ENCODE results near the gene KIAA1755. TPM values are rescaled to one million over a fixed set of nuclear protein-coding genes. Genes with fewer than 3 reads are reported as not detected.
A peak's percentile ranks its signal among the peaks of the same experiment; 100 is the strongest.

Gene KIAA1755
- polyA plus RNA-seq, 1 of the 3 experiments (the other 2 are of a cell fraction), result 0.54 TPM

- no peaks in the 10 kb centered on the region for H3K9me2 ChIP-seq
- no peaks in the 10 kb centered on the region for H3K36me3 ChIP-seq (replicated peaks in 1 of 2; ENCODE audit: control insufficient read depth in 1 of 2, insufficient read depth in 2 of 2, low read length in 1 of 2)
- TF ChIP-seq ELF1 (IDR thresholded peaks at IDR 0.05), result no peak
- no peak for TF ChIP-seq TAF1 (IDR thresholded peaks at IDR 0.05; ENCODE audit: borderline replicate concordance, low read depth, low read length)
- no peak for TF ChIP-seq EP300 (IDR thresholded peaks at IDR 0.05; ENCODE audit: borderline replicate concordance in 1 of 2, low read depth in 1 of 2, low read length in 1 of 2)
- TF ChIP-seq CTCF (IDR thresholded peaks at IDR 0.05), result peak; percentile 53
- peak; percentile 30; the same call in 1 of the 2 replicates for TF ChIP-seq SMC3 (IDR thresholded peaks at IDR 0.05; ENCODE audit: low read depth, low read length)
- peak; percentile 37 for TF ChIP-seq RAD21 (IDR thresholded peaks at IDR 0.05; ENCODE audit: low read length)
- H3K4me1 ChIP-seq (ENCODE audit: control insufficient read depth in 1 of 2, insufficient read depth in 2 of 2, low read depth in 1 of 2, low read length in 1 of 2), result peaks cover 0 to 4% of the 10 kb centered on the region in 2 experiments; a peak in 1 of 4 replicates
- H3K4me2 ChIP-seq, result no peak overlapping the region
- H3K9me3 ChIP-seq, result no peaks in the 10 kb centered on the region
- peak; percentile 33 for DNase-seq
- ChIA-PET CTCF (interaction anchor here (0.6 to 3.2 kb wide), 7 partner anchors 11 to 1213 kb away, joined by 3 to 11 read pairs (median 4); no protein-coding TSS in a partner anchor), POLR2A (no interaction called here)
- no peaks in the 10 kb centered on the region for H3K27me3 ChIP-seq (ENCODE audit: insufficient read depth)
- no peak overlapping the region for H2AFZ ChIP-seq (ENCODE audit: low read depth)
- WGBS (ENCODE audit: low lambda C conversion rate), result 50% methylated on average over 7 of the region's 8 CpGs
- no peaks in the 10 kb centered on the region for H4K20me1 ChIP-seq (ENCODE audit: insufficient read depth)
- H3F3A ChIP-seq (replicated peaks; ENCODE audit: insufficient read depth), result peaks cover 4% of the 10 kb centered on the region
- no peak overlapping the region for H3K9ac ChIP-seq
- H3K27ac ChIP-seq (ENCODE audit: low read depth in 2 of 2, low read length in 1 of 2), result no peak overlapping the region
- H3K4me3 ChIP-seq (ENCODE audit: low read depth in 2 of 2, low read length in 1 of 2), result no peak overlapping the region
- H3K79me2 ChIP-seq (ENCODE audit: insufficient read depth), result no peaks in the 10 kb centered on the region
Measured at GRCh38 chr20:38304845-38305447, 44.4 kb upstream of the KIAA1755 start.

- ChIA-PET POLR2A (no interaction called here), CTCF (interaction anchor here (1.6 to 1.7 kb wide), 2 partner anchors 10 to 33 kb away, joined by 4 read pairs; no protein-coding TSS in a partner anchor)
- H3K9ac ChIP-seq, result no peak within 1 kb of the TSS
- DNase-seq, result no peak
- H3F3A ChIP-seq (replicated peaks; ENCODE audit: insufficient read depth), result peaks cover 4% of the 10 kb centered on the region
- H3K4me2 ChIP-seq, result no peak within 1 kb of the TSS
- no peaks in the 10 kb centered on the region for H3K9me3 ChIP-seq
- no peaks in the 10 kb centered on the region for H3K79me2 ChIP-seq (ENCODE audit: insufficient read depth)
- H3K27me3 ChIP-seq (ENCODE audit: insufficient read depth), result no peaks in the 10 kb centered on the region
- peaks cover 0 to 5% of the 10 kb centered on the region in 2 experiments; a peak in 1 of 4 replicates for H3K4me1 ChIP-seq (ENCODE audit: control insufficient read depth in 1 of 2, insufficient read depth in 2 of 2, low read depth in 1 of 2, low read length in 1 of 2)
- no peak within 1 kb of the TSS for H3K27ac ChIP-seq (ENCODE audit: low read depth in 2 of 2, low read length in 1 of 2)
- H3K36me3 ChIP-seq (replicated peaks in 1 of 2; ENCODE audit: control insufficient read depth in 1 of 2, insufficient read depth in 2 of 2, low read length in 1 of 2), result no peaks in the 10 kb centered on the region
- no peaks in the 10 kb centered on the region for H4K20me1 ChIP-seq (ENCODE audit: insufficient read depth)
- 86% methylated on average over 21 of the region's 21 CpGs for WGBS (ENCODE audit: low lambda C conversion rate)
- H2AFZ ChIP-seq (ENCODE audit: low read depth), result no peak within 1 kb of the TSS
- no peak within 1 kb of the TSS for H3K4me3 ChIP-seq (ENCODE audit: low read depth in 2 of 2, low read length in 1 of 2)
- H3K9me2 ChIP-seq, result no peaks in the 10 kb centered on the region
- TF ChIP-seq SMC3 (IDR thresholded peaks at IDR 0.05; ENCODE audit: low read depth, low read length), result no peak
- no peak for TF ChIP-seq TAF1 (IDR thresholded peaks at IDR 0.05; ENCODE audit: borderline replicate concordance, low read depth, low read length)
- no peak for TF ChIP-seq CTCF (IDR thresholded peaks at IDR 0.05)
- no peak for TF ChIP-seq USF2 (IDR thresholded peaks at IDR 0.05; ENCODE audit: borderline replicate concordance, low read depth, low read length)
- no peak for TF ChIP-seq RAD21 (IDR thresholded peaks at IDR 0.05; ENCODE audit: low read length)
- TF ChIP-seq USF1 (IDR thresholded peaks at IDR 0.05; ENCODE audit: borderline replicate concordance, low read depth), result no peak
- no peak for TF ChIP-seq REST (IDR thresholded peaks at IDR 0.05; ENCODE audit: low read depth, low read length)
- no peak for TF ChIP-seq POLR2AphosphoS5 (IDR thresholded peaks at IDR 0.05; ENCODE audit: low read depth, low read length)
- no peak for TF ChIP-seq PBX3 (IDR thresholded peaks at IDR 0.05)
- no peak for TF ChIP-seq TCF12 (IDR thresholded peaks at IDR 0.05)
- no peak for TF ChIP-seq EZH2phosphoT487 (IDR thresholded peaks at IDR 0.05; ENCODE audit: borderline replicate concordance, low read depth)
- TF ChIP-seq FOXJ3 (CRISPR knock-in tag; IDR thresholded peaks at IDR 0.05), result no peak
Measured at GRCh38 chr20:38303908-38304379, 43.4 kb upstream of the KIAA1755 start, which contains the start of gene BPI. TSS of gene BPI (plus strand) at chr20:38304156. CDS start at chr20:38304224, 68 bp downstream.

All from SK-N-SH (cell line).